GM21529 (cell line): ENCODE data around the gene SYCP2L.
"Not testable (repeated sequence)": the region's sequence is repeated elsewhere in the genome, so short reads cannot be mapped to it uniquely, and the experiment has no call there.

ENCODE experiments used
- ATAC-seq: cut with Tn5 transposase; IDR thresholded peaks from one replicate; pipeline ENCODE4 v1.9.1; 2021; ENCODE audit not compliant: unreplicated experiment

SYCP2L gene

GRCh38 chr6:10954590-10955010 is 67.7 kb downstream of the SYCP2L start:
- ATAC-seq, result peak; percentile 96

GRCh38 chr6:10956776-10957175 is 69.9 kb downstream of the SYCP2L start:
- ATAC-seq, result no peak

GRCh38 chr6:10957414-10957886 is 70.6 kb downstream of the SYCP2L start:
- ATAC-seq, result no peak

GRCh38 chr6:10960171-10960570 is 73.3 kb downstream of the SYCP2L start:
- no peak for ATAC-seq

- ATAC-seq, result no peak
These were observed 75.0 kb downstream of the SYCP2L start for GRCh38 chr6:10961837-10962236.

- ATAC-seq, result peak; percentile 50
These were observed 75.8 kb downstream of the SYCP2L start for GRCh38 chr6:10962673-10963072.

- ATAC-seq, result no peak
These were observed 76.3 kb downstream of the SYCP2L start for GRCh38 chr6:10963113-10963512.

GRCh38 chr6:10964684-10965083 is 77.8 kb downstream of the SYCP2L start:
- peak; percentile 85 for ATAC-seq

- ATAC-seq, result no peak
These were observed 81.9 kb downstream of the SYCP2L start for GRCh38 chr6:10968776-10969175.

GRCh38 chr6:10970731-10971130 is 83.9 kb downstream of the SYCP2L start:
- ATAC-seq, result no peak

GRCh38 chr6:10972196-10972595 is 85.3 kb downstream of the SYCP2L start:
- no peak for ATAC-seq

GRCh38 chr6:10976571-10976970 is 89.7 kb downstream of the SYCP2L start:
- ATAC-seq, result no peak

GRCh38 chr6:10977231-10977968 is 90.5 kb downstream of the SYCP2L start:
- no peak for ATAC-seq

- no peak for ATAC-seq
These were observed 92.8 kb downstream of the SYCP2L start for GRCh38 chr6:10979603-10980002.

GRCh38 chr6:10981409-10981808 is 94.6 kb downstream of the SYCP2L start:
- ATAC-seq, result no peak

GRCh38 chr6:10984959-10985358 is 98.1 kb downstream of the SYCP2L start:
- not testable (repeated sequence) for ATAC-seq

- ATAC-seq, result no peak
These were observed 102.7 kb downstream of the SYCP2L start for GRCh38 chr6:10989587-10989986.

GRCh38 chr6:10991115-10991514 is 104.3 kb downstream of the SYCP2L start:
- ATAC-seq, result no peak

GRCh38 chr6:10993896-10994295 is 107.0 kb downstream of the SYCP2L start:
- no peak for ATAC-seq

- no peak for ATAC-seq
These were observed 108.4 kb downstream of the SYCP2L start for GRCh38 chr6:10995114-10995707.

GRCh38 chr6:10999994-11000393 is 113.1 kb downstream of the SYCP2L start:
- ATAC-seq, result no peak

- ATAC-seq, result no peak
These were observed 115.3 kb downstream of the SYCP2L start for GRCh38 chr6:11002176-11002575.

- not testable (repeated sequence) for ATAC-seq
These were observed 116.4 kb downstream of the SYCP2L start for GRCh38 chr6:11003297-11003696.
